ENCODE measurements around the gene ZNF669.

The ZNF669 gene

DNA sequence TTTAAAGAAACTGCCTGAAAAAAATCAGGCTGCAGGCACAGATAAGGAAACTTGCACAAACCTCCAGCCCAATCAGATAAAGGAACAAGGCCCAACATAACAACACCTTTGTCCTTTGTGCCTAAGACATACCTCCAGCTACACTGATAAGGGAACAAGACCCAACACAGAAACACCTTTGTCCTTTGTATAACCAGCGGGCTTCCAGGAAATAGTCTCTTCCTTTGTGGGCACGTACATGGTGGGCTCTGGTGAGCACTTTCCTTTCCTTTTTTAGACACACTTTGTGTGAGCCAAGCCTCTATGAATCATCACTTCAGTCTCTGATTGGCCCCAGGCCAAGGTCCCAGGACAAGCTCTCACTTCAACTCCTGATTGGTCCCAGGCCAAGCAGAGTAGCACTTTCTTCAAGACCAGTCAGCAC is 49.2 kb downstream of the ZNF669 start:
- DNase-seq: no peak

Data from femur (tissue), 1 donor.